HG03520 (cell line): ENCODE data around the gene ITSN2.
"Not testable (repeated sequence)": the region's sequence is repeated elsewhere in the genome, so short reads cannot be mapped to it uniquely, and the experiment has no call there.

Experiments
- ATAC-seq: cut with Tn5 transposase; IDR thresholded peaks from one replicate; pipeline ENCODE4 v1.9.1; 2021; ENCODE audit warnings: mild to moderate bottlenecking, moderate library complexity; ENCODE audit not compliant: unreplicated experiment

The ITSN2 gene

GRCh38 chr2:24222946-24223345 lies 137.4 kb downstream of the ITSN2 start:
- ATAC-seq: no peak

DNA sequence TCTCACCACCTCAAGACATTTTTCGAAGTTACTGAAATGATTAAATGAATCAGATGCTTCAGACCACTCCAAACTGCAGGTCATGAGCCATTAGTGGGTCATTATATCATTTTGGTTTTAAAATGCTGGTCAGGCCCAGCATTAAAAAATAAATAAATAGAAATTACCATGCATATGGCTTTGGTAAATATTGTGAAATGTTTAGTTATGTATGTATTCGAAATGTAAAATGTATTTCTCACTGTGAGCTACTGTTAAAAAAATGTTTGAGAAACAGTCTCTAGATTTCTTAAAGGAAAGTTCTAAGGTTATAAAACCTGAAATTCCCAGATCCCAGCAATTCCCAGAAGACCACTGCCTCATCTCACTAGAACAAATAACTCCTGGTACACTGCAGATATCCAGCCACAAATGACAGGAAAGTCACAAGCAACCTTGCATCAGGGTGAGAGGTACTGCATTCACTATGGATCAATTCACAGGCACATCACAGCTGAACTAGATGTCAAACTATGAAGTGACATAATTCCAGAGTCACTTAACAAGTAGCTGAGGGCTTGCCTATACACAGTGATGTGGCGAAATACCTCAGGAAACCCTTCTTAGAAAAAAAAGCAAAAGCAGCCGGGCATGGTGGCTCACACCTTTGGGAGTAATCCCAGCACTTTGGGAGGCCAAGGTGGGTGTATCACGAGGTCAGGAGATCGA lies 138.8 kb downstream of the ITSN2 start:
- ATAC-seq: no peak

GRCh38 chr2:24220554-24221291 lies 139.6 kb downstream of the ITSN2 start:
- ATAC-seq: no peak

DNA sequence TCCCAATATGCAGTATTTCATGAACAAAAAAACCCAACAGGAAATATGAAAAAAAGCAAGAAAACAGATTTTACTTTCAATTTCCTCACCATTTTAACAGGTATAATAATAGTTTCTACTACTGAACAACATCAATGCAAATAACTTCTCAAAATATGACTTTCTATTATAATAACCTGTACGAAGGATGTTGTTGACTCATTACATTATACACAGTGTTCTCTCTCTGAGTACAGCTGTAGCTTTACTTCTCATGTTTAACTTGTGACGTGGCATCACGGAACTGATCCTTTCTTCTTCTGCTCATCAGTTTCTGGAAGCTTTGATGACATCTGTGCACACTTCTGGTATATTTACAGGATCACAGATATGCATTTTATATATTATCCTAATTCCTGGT lies 145.5 kb downstream of the ITSN2 start:
- ATAC-seq: peak; percentile 97

GRCh38 chr2:24211408-24211807 lies 148.9 kb downstream of the ITSN2 start:
- no peak for ATAC-seq

- no peak for ATAC-seq
Measured at GRCh38 chr2:24210723-24211122, 149.6 kb downstream of the ITSN2 start.

DNA sequence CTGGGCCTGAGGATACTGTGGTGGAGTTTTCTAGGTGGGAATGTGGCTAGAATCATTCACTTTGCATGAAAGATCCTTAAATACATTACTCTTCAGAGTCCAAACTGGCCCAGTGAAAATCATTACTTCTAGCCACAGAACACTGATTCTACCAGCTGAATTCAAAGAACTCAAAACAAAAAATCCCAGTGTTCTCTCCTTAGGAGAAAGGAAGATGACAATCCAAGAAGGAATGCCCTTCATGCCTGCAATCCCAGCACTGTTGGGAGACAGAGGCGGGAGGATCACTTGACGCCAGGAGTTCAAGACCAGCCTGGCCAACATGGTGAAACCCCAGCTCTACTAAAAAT lies 150.3 kb downstream of the ITSN2 start:
- ATAC-seq: no peak

DNA sequence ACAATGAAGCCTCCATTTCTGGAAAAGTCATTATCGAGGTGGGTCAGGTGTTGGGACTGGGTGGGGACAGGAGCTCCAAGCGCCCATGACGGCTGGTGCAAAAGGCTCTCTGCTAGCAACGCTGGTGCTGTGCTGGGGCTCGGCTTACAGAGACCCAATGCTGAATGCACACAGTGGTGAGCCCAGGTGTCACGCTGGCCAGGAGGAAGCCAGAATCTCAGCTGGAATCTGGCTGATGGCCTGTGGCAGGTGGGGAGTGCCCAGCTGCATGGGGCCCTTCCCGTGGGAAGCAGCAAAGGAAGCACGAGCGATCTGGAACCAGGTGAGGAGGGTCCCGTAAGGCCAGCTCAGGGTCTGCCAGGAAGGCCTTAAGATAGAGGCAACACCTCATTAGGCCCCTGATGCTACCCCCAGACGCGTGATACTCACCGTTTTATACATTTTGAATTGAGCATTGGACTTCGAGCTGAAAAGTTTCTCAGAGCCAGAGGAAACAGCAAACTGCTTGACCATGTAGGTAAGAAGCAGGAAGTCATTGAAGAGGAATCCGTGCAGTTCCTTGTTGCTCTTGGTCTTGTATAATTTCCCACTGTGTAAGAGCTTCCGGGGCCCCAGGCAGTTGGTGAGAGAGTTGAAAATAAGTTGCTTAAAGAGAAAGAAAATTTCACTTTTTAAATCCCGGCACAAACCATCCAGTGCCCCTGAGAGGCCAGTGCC lies 150.8 kb downstream of the ITSN2 start:
- no peak for ATAC-seq

GRCh38 chr2:24208490-24208889 lies 151.8 kb downstream of the ITSN2 start:
- ATAC-seq: no peak

DNA sequence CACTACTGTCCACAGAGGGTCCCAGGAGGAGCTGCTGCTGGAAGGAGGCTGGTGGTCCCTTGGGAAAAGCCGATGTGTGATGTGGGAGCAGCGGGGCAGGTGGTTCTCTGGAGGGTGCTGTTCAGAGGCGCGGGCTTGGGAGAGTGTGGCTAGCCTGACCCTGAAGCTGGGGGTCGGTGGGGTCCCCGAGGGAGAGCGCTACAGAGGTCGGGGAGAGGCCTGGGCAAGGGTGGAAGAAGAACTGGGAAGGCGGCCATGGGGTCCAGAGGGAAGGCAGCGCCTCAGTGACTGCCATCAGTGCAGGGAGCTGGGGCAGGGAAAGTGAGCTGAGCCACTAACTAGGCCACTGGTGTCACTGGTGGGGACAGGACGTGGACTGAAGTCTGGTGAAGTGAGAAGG lies 153.0 kb downstream of the ITSN2 start:
- ATAC-seq: no peak

DNA sequence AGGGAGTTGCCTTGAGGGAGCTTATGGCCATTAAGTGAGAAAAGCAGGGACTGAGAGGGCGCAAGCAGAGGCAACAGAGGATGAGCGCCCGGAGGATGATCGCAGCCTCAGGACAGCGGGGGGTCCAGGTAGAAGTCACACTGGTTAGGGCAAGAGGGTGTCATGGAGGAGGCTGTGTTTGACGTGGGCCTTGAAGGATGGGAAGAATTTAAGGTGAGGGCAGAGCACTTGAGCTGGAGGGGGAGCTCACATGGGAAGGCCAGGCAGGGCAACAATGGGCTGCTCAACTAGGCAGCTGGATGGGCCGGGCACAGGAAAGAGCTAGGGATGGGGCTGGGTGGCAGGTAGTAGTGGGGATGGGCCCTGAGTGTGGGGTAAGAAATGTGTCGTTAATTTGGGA lies 153.6 kb downstream of the ITSN2 start:
- ATAC-seq: no peak

- no peak for ATAC-seq
Measured at GRCh38 chr2:24206242-24206641, 154.1 kb downstream of the ITSN2 start.

GRCh38 chr2:24205131-24205530 lies 155.2 kb downstream of the ITSN2 start:
- no peak for ATAC-seq

DNA sequence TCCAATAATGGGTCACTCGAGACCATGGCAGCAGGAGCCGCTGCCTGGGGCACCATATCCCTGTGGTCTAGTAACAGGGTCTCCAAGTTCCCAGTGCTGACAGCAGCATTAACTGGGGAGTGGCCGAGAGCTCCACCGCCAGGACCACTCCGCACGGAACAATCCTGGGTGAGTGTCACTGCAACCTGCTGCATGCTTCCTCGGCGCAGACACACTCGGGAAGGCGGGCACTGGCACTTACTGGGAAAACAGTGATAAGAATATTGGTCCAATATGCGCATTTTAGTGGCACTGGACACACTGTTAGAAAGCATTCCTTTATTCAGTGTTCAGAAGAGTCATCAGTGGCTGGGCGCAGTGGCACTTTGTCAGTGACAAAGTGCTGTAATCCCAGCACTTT lies 155.8 kb downstream of the ITSN2 start:
- ATAC-seq: no peak

GRCh38 chr2:24203787-24204150 lies 156.6 kb downstream of the ITSN2 start:
- no peak for ATAC-seq

GRCh38 chr2:24203029-24203786 lies 157.1 kb downstream of the ITSN2 start:
- no peak for ATAC-seq

- ATAC-seq: no peak
Measured at GRCh38 chr2:24200799-24201198, 159.5 kb downstream of the ITSN2 start.

DNA sequence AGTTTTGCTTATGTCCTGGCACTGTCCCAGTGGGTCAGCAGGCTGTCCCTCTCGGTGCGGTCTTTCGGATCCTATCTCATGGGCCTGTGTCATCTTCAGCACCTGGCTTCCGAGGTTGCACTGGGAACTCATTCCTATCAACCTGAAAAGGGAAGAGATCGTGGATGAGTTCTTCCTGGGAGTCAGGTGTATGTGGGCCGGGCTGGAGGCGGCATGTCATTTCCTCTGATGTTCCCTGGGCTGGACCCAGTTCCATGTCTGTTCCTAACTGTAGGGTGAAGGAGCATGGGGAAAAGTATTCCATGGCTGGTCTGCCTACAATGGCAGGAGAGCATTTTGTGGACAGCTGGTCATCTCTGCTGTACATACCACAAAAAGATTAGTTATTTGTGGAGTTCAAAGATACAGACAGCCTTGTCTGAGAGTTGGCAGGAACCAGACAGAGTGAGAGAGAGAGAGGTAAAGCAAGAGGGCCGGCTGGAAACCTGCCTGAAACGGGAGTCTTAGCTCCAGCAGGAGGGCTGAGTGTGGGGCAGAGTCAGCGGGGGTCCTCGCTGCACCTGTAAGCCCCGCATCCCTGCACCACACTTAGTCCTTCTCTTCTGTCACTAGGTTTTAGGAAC lies 160.3 kb downstream of the ITSN2 start:
- ATAC-seq: no peak

DNA sequence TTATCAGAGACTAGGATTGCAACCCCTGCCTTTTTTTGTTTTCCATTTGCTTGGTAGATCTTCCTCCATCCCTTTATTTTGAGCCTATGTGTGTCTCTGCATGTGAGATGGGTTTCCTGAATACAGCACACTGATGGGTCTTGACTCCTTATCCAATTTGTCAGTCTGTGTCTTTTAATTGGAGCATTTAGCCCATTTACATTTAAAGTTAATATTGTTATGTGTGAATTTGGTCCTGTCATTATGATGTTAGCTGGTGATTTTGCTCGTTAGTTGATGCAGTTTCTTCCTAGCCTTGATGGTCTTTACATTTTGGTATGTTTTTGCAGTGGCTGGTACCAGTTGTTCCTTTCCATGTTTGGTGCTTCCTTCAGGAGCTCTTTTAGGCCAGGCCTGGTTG lies 163.1 kb downstream of the ITSN2 start:
- ATAC-seq: not testable (repeated sequence)

DNA sequence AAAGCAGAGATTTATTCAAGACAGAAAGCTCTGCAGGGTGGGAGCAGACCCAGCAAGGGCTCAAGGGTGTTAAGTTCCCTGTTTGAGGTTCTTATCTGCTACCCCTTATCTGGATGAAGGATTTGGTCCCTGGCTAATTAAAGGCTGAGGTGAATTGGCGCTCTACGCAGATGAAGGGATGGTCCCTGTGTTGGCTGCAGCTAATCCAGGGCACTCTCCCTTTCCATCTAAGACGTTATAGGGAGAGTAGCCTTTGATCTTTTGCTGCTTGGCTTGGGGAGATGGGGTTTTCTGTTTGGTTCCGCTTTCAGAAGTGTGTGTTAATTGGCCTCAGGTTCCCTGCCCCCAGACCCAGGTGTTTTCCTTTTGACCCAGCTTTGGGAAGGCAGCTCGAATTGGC lies 168.5 kb downstream of the ITSN2 start:
- no peak for ATAC-seq

- ATAC-seq: no peak
Measured at GRCh38 chr2:24191156-24191555, 169.2 kb downstream of the ITSN2 start.
